H1 (cell line): ENCODE results near the gene ABHD12. TPM values are rescaled to one million over a fixed set of nuclear protein-coding genes. Genes with fewer than 3 reads are reported as not detected.

Experiments used
- FOSL1 ChIP-seq: IDR thresholded peaks from 2 replicates; pipeline ENCODE4 v1.6.1; 2011; ENCODE audit warnings: mild to moderate bottlenecking, low read depth, low read length, moderate library complexity; ENCODE audit not compliant: insufficient read depth
- KDM4A ChIP-seq: IDR thresholded peaks from one replicate; pipeline ENCODE4 v1.7.1; 2012; ENCODE audit warnings: low read depth, mild to moderate bottlenecking, moderate library complexity, low read length, inconsistent platforms; ENCODE audit not compliant: severe bottlenecking
- RAD21 ChIP-seq, 2 experiments: IDR thresholded peaks in 1 of 2; conservative IDR thresholded peaks in 1 of 2; 2 replicates each; pipeline ENCODE4 v1.6.1; 2011; ENCODE audit warnings: low read depth in 2 of 2, low read length in 2 of 2, improper control_type of control experiment in 1 of 2, inconsistent platforms in 1 of 2, mild to moderate bottlenecking in 1 of 2, moderate library complexity in 1 of 2
- SIX5 ChIP-seq: IDR thresholded peaks from 2 replicates; pipeline ENCODE4 v1.6.1; 2011; ENCODE audit warnings: mild to moderate bottlenecking, low read depth, low read length
- SP4 ChIP-seq: IDR thresholded peaks from 2 replicates; pipeline ENCODE4 v1.6.1; 2012; ENCODE audit warnings: low read length, inconsistent platforms
- polyA plus RNA-seq, 7 experiments: library from polyadenylated mRNA; depleted of rRNA in 3 of 7; stranded (reverse) in 5 of 7; unstranded in 2 of 7; fragments of >200 nt in 5 of 7; fragments of 200-250 nt in 2 of 7; gene quantifications; 1 replicate in 5 of 7; 2 replicates in 1 of 7; 4 replicates in 1 of 7; pipeline versions ENCODE4 v1.2.1 to v1.2.3, GENCODE V29; 2011 to 2013; ENCODE audit warnings: missing spikeins in 2 of 7, mixed read lengths in 2 of 7
- total RNA-seq: library from RNA; stranded (reverse); fragmentation: NEBNext Ultra II Directional; extraction: Animal tissue kit (Norgen Biotek cat#: 25700); gene quantifications from 2 replicates; pipeline ENCODE4 v1.2.1, GENCODE V29; 2021
- TF ChIP-seq, protein P1 (sequence below): fragments of 300-600 bp; sonication (generic); IDR thresholded peaks from 2 replicates; pipeline ENCODE4 v1.7.1; 2012; ENCODE audit warnings: low read length, moderate library complexity, mild to moderate bottlenecking, inconsistent platforms; ENCODE audit not compliant: insufficient replicate concordance
- TF ChIP-seq, protein P2 (sequence below): IDR thresholded peaks from 2 replicates; pipeline ENCODE4 v1.6.1; 2012; ENCODE audit warnings: inconsistent platforms

ABHD12 gene
- total and polyA plus RNA-seq, 2 of the 8 experiments (the other 6 are each of a cell fraction or from before 2014, with no cell fraction given), result 31.3 to 59.5 TPM

GRCh38 chr20:25325997-25326396 is 64.6 kb downstream of the ABHD12 start (continued):
- TF ChIP-seq, protein P1, sequence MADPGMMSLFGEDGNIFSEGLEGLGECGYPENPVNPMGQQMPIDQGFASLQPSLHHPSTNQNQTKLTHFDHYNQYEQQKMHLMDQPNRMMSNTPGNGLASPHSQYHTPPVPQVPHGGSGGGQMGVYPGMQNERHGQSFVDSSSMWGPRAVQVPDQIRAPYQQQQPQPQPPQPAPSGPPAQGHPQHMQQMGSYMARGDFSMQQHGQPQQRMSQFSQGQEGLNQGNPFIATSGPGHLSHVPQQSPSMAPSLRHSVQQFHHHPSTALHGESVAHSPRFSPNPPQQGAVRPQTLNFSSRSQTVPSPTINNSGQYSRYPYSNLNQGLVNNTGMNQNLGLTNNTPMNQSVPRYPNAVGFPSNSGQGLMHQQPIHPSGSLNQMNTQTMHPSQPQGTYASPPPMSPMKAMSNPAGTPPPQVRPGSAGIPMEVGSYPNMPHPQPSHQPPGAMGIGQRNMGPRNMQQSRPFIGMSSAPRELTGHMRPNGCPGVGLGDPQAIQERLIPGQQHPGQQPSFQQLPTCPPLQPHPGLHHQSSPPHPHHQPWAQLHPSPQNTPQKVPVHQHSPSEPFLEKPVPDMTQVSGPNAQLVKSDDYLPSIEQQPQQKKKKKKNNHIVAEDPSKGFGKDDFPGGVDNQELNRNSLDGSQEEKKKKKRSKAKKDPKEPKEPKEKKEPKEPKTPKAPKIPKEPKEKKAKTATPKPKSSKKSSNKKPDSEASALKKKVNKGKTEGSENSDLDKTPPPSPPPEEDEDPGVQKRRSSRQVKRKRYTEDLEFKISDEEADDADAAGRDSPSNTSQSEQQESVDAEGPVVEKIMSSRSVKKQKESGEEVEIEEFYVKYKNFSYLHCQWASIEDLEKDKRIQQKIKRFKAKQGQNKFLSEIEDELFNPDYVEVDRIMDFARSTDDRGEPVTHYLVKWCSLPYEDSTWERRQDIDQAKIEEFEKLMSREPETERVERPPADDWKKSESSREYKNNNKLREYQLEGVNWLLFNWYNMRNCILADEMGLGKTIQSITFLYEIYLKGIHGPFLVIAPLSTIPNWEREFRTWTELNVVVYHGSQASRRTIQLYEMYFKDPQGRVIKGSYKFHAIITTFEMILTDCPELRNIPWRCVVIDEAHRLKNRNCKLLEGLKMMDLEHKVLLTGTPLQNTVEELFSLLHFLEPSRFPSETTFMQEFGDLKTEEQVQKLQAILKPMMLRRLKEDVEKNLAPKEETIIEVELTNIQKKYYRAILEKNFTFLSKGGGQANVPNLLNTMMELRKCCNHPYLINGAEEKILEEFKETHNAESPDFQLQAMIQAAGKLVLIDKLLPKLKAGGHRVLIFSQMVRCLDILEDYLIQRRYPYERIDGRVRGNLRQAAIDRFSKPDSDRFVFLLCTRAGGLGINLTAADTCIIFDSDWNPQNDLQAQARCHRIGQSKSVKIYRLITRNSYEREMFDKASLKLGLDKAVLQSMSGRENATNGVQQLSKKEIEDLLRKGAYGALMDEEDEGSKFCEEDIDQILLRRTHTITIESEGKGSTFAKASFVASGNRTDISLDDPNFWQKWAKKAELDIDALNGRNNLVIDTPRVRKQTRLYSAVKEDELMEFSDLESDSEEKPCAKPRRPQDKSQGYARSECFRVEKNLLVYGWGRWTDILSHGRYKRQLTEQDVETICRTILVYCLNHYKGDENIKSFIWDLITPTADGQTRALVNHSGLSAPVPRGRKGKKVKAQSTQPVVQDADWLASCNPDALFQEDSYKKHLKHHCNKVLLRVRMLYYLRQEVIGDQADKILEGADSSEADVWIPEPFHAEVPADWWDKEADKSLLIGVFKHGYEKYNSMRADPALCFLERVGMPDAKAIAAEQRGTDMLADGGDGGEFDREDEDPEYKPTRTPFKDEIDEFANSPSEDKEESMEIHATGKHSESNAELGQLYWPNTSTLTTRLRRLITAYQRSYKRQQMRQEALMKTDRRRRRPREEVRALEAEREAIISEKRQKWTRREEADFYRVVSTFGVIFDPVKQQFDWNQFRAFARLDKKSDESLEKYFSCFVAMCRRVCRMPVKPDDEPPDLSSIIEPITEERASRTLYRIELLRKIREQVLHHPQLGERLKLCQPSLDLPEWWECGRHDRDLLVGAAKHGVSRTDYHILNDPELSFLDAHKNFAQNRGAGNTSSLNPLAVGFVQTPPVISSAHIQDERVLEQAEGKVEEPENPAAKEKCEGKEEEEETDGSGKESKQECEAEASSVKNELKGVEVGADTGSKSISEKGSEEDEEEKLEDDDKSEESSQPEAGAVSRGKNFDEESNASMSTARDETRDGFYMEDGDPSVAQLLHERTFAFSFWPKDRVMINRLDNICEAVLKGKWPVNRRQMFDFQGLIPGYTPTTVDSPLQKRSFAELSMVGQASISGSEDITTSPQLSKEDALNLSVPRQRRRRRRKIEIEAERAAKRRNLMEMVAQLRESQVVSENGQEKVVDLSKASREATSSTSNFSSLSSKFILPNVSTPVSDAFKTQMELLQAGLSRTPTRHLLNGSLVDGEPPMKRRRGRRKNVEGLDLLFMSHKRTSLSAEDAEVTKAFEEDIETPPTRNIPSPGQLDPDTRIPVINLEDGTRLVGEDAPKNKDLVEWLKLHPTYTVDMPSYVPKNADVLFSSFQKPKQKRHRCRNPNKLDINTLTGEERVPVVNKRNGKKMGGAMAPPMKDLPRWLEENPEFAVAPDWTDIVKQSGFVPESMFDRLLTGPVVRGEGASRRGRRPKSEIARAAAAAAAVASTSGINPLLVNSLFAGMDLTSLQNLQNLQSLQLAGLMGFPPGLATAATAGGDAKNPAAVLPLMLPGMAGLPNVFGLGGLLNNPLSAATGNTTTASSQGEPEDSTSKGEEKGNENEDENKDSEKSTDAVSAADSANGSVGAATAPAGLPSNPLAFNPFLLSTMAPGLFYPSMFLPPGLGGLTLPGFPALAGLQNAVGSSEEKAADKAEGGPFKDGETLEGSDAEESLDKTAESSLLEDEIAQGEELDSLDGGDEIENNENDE, result no peak
- no peak for TF ChIP-seq RAD21 (IDR thresholded peaks at IDR 0.05 in 1 of 2, conservative IDR thresholded peaks at IDR 0.05 in 1 of 2; ENCODE audit: low read depth in 2 of 2, low read length in 2 of 2)
- TF ChIP-seq KDM4A, result no peak
- TF ChIP-seq SIX5, result no peak
- no peak for TF ChIP-seq SP4
- TF ChIP-seq FOSL1, result no peak
- TF ChIP-seq, protein P2, sequence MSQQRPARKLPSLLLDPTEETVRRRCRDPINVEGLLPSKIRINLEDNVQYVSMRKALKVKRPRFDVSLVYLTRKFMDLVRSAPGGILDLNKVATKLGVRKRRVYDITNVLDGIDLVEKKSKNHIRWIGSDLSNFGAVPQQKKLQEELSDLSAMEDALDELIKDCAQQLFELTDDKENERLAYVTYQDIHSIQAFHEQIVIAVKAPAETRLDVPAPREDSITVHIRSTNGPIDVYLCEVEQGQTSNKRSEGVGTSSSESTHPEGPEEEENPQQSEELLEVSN, result no peak
